AG20443 (cell line): ENCODE data around the gene DDX3X.
A peak's percentile ranks its signal among the peaks of the same experiment; 100 is the strongest.
"Not testable (repeated sequence)": the region's sequence is repeated elsewhere in the genome, so short reads cannot be mapped to it uniquely, and the experiment has no call there.

Experiments used
- DNase-seq: peaks from one replicate; pipeline ENCODE4 v3.0.0; 2012; ENCODE audit warnings: low spot score, mixed read lengths

The DDX3X gene

GRCh38 chrX:41333744-41334362 is at the start of gene DDX3X:
DDX3X (plus strand) TSS chrX:41334162; CDS start chrX:41334253, 91 bp downstream.
- DNase-seq: peak; percentile 73

- not testable (repeated sequence) for DNase-seq
Measured at GRCh38 chrX:41285928-41286327, 48.0 kb upstream of the DDX3X start.

- no peak for DNase-seq
Measured at GRCh38 chrX:41288641-41289040, 45.3 kb upstream of the DDX3X start.

GRCh38 chrX:41289095-41289494 is 44.9 kb upstream of the DDX3X start:
- DNase-seq: no peak

- no peak for DNase-seq
Measured at GRCh38 chrX:41291309-41291708, 42.7 kb upstream of the DDX3X start.

- DNase-seq: no peak
Measured at GRCh38 chrX:41293269-41293668, 40.7 kb upstream of the DDX3X start.

- DNase-seq: no peak
Measured at GRCh38 chrX:41300758-41301437, 33.1 kb upstream of the DDX3X start.

- no peak for DNase-seq
Measured at GRCh38 chrX:41301438-41301824, 32.5 kb upstream of the DDX3X start.

GRCh38 chrX:41302370-41302769 is 31.6 kb upstream of the DDX3X start:
- no peak for DNase-seq

GRCh38 chrX:41303013-41303412 is 30.9 kb upstream of the DDX3X start:
- no peak for DNase-seq

- DNase-seq: no peak
Measured at GRCh38 chrX:41304178-41304577, 29.8 kb upstream of the DDX3X start.

GRCh38 chrX:41308884-41309647 is 24.9 kb upstream of the DDX3X start:
- peak; percentile 16 for DNase-seq

- DNase-seq: no peak
Measured at GRCh38 chrX:41312786-41313185, 21.2 kb upstream of the DDX3X start.

- peak; percentile 56 for DNase-seq
Measured at GRCh38 chrX:41313419-41313818, 20.5 kb upstream of the DDX3X start.

GRCh38 chrX:41314204-41314603 is 19.8 kb upstream of the DDX3X start:
- no peak for DNase-seq

- DNase-seq: no peak
Measured at GRCh38 chrX:41314881-41315280, 19.1 kb upstream of the DDX3X start.

- DNase-seq: not testable (repeated sequence)
Measured at GRCh38 chrX:41316266-41316665, 17.7 kb upstream of the DDX3X start.

GRCh38 chrX:41317477-41318208 is 16.3 kb upstream of the DDX3X start:
- DNase-seq: no peak

GRCh38 chrX:41320393-41320792 is 13.6 kb upstream of the DDX3X start:
- no peak for DNase-seq

GRCh38 chrX:41322821-41323603 is 10.9 kb upstream of the DDX3X start:
- no peak for DNase-seq

GRCh38 chrX:41326431-41326830 is 7.5 kb upstream of the DDX3X start:
- no peak for DNase-seq

GRCh38 chrX:41327341-41327740 is 6.6 kb upstream of the DDX3X start:
- no peak for DNase-seq
